SK-N-DZ (cell line): Measurements from ENCODE around the gene ZNF491. TPM values are rescaled to one million over a fixed set of nuclear protein-coding genes. Genes with fewer than 3 reads are reported as not detected.
"Not testable (repeated sequence)": the region's sequence is repeated elsewhere in the genome, so short reads cannot be mapped to it uniquely, and the experiment has no call there.

Source experiments
- DNase-seq: peaks from one replicate; pipeline ENCODE4 v3.0.0-alpha.2; 2015; ENCODE audit warnings: low spot score
- polyA plus RNA-seq, 2 experiments: library from polyadenylated mRNA; depleted of rRNA; stranded (reverse); fragments of >200 nt; gene quantifications; 2 replicates each; pipeline ENCODE4 v1.2.3, GENCODE V29; 2014

ZNF491 gene
- 4.0 and 10.4 TPM in 2 replicates for polyA plus RNA-seq (2014; cell fraction: cytosol; rRNA removed)
- 4.2 and 6.4 TPM in 2 replicates for polyA plus RNA-seq (2014; cell fraction: nucleus; rRNA removed)

GRCh38 chr19:11798391-11799330 lies at the start of gene ZNF491:
Gene ZNF491, plus strand, starts transcription at chr19:11798523. Its CDS starts 7,431 bp downstream, at chr19:11805954.
- peak; percentile 95 for DNase-seq

GRCh38 chr19:11749751-11750150 lies 48.6 kb upstream of the ZNF491 start:
- no peak for DNase-seq

GRCh38 chr19:11752244-11752736 lies 46.0 kb upstream of the ZNF491 start:
- DNase-seq, result no peak

- no peak for DNase-seq
These were observed 43.7 kb upstream of the ZNF491 start for GRCh38 chr19:11754663-11755062.

- no peak for DNase-seq
These were observed 41.4 kb upstream of the ZNF491 start for GRCh38 chr19:11756965-11757364.

- DNase-seq, result no peak
These were observed 38.5 kb upstream of the ZNF491 start for GRCh38 chr19:11759805-11760204.

- DNase-seq, result no peak
These were observed 35.2 kb upstream of the ZNF491 start for GRCh38 chr19:11763117-11763516.

GRCh38 chr19:11763611-11764010 lies 34.7 kb upstream of the ZNF491 start:
- DNase-seq, result no peak

GRCh38 chr19:11766597-11767591 lies 31.4 kb upstream of the ZNF491 start, which contains the start of gene ZNF441:
Gene ZNF441, plus strand, starts transcription at chr19:11767000. Its CDS starts 194 bp downstream, at chr19:11767194.
- peak; percentile 97 for DNase-seq

- peak; percentile 61 for DNase-seq
These were observed 30.6 kb upstream of the ZNF491 start for GRCh38 chr19:11767633-11768133.

GRCh38 chr19:11769995-11770394 lies 28.3 kb upstream of the ZNF491 start:
- DNase-seq, result no peak

GRCh38 chr19:11771520-11771919 lies 26.8 kb upstream of the ZNF491 start:
- peak; percentile 15 for DNase-seq

GRCh38 chr19:11776669-11777068 lies 21.7 kb upstream of the ZNF491 start:
- not testable (repeated sequence) for DNase-seq

GRCh38 chr19:11780431-11781020 lies 17.8 kb upstream of the ZNF491 start:
- DNase-seq, result no peak

GRCh38 chr19:11781295-11782057 lies 16.8 kb upstream of the ZNF491 start:
- no peak for DNase-seq

- DNase-seq, result no peak
These were observed 14.6 kb upstream of the ZNF491 start for GRCh38 chr19:11783767-11784166.

GRCh38 chr19:11784356-11784755 lies 14.0 kb upstream of the ZNF491 start:
- DNase-seq, result no peak

- no peak for DNase-seq
These were observed 10.8 kb upstream of the ZNF491 start for GRCh38 chr19:11787536-11787935.

GRCh38 chr19:11792942-11793341 lies 5.4 kb upstream of the ZNF491 start:
- no peak for DNase-seq

- DNase-seq, result peak; percentile 90
These were observed 832 bp upstream of the ZNF491 start for GRCh38 chr19:11797491-11797890.
